Measurements from ENCODE around the gene PNMA1. TPM values are rescaled to one million over a fixed set of nuclear protein-coding genes. Genes with fewer than 3 reads are reported as not detected.

PNMA1 gene
- total RNA-seq, 2 experiments from 2014 or later: 6.0 to 14.5 TPM

DNA sequence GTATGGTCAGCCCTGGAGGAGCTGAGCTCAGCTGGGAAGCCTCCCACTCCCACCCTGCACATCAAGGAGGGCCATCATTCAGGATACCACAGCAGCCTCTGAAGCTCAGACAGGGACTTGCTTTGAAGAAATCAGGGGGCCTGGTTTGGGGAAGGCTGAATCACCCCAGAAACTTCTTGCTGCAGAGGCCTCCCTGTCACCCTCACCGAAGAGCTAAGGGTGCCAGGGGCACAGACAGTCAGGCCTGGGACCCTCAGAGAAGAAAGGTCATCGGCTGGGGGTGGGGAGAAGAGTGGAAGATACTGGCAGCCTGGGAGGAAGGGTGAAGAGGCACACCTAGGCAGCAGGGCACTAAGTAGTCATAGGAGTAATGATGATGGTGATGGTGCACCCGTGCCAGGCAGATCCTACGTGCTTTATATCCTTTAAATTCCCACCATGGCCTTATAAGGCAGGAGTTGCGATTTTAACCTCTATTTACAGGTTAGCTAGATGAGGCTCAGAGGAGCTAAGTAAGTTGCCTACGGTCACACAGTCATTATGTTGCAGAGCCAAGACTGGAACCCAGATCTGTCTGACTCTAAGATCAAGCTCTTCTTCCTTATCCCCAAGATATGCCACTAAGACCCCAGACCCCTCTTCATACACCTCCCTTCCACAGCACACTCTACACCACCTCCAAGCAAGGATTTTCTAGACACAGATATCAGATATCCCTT, 28.5 kb upstream of the PNMA1 start:
- Histone ChIP-seq H3K9me3 (ENCODE audit: low read length) (no peaks in the 10 kb centered on the region), H3K4me2 (ENCODE audit: low read length) (peak overlapping the region; percentile 89), H3K4me3 (ENCODE audit: low read depth, low read length, poor library complexity, severe bottlenecking) (peak overlapping the region; percentile 58), H3K27ac (ENCODE audit: low read depth, low read length, poor library complexity, severe bottlenecking) (peak overlapping the region; percentile 70), H4K20me1 (ENCODE audit: insufficient read depth, low read length) (peaks cover 55% of the 10 kb centered on the region), H3K9me2 (ENCODE audit: insufficient read depth, low read length) (no peaks in the 10 kb centered on the region), H2AFZ (ENCODE audit: low read length) (no peak overlapping the region), H3K79me2 (ENCODE audit: insufficient read depth, low read depth, low read length) (peaks cover 92% of the 10 kb centered on the region), H3K4me1 (ENCODE audit: insufficient read depth, low read length, poor library complexity, severe bottlenecking) (peaks cover 71% of the 10 kb centered on the region), H3K36me3 (ENCODE audit: insufficient read depth, low read length) (peaks cover 51% of the 10 kb centered on the region)
- ChIA-PET CTCF (ENCODE audit: unreplicated experiment) (interaction anchor here (0.5 to 1.6 kb wide), 8 partner anchors 12 to 357 kb away, joined by 3 to 5 read pairs (median 4); no protein-coding TSS in a partner anchor), POLR2A (interaction anchor here (1.1 to 4.0 kb wide), 5 partner anchors 12 to 46 kb away, joined by 3 to 17 read pairs (median 7); a partner anchor contains a TSS)
- DNase-seq (ENCODE audit: low spot score): no peak
- intact Hi-C loops (cut with micrococcal nuclease; ENCODE audit: unreplicated experiment): loop anchor here (1.0 to 5.0 kb wide), 3 partner anchors 12 to 85 kb away; no protein-coding TSS in a partner anchor
- BruUV-seq (replicated peaks): no TSS peak
- TF ChIP-seq, protein P1, sequence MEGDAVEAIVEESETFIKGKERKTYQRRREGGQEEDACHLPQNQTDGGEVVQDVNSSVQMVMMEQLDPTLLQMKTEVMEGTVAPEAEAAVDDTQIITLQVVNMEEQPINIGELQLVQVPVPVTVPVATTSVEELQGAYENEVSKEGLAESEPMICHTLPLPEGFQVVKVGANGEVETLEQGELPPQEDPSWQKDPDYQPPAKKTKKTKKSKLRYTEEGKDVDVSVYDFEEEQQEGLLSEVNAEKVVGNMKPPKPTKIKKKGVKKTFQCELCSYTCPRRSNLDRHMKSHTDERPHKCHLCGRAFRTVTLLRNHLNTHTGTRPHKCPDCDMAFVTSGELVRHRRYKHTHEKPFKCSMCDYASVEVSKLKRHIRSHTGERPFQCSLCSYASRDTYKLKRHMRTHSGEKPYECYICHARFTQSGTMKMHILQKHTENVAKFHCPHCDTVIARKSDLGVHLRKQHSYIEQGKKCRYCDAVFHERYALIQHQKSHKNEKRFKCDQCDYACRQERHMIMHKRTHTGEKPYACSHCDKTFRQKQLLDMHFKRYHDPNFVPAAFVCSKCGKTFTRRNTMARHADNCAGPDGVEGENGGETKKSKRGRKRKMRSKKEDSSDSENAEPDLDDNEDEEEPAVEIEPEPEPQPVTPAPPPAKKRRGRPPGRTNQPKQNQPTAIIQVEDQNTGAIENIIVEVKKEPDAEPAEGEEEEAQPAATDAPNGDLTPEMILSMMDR (conservative IDR thresholded peaks at IDR 0.05; ENCODE audit: low read length): no peak
- no peak for TF ChIP-seq EZH2phosphoT487 (IDR thresholded peaks at IDR 0.05; ENCODE audit: borderline replicate concordance, low read depth, low read length)

DNA sequence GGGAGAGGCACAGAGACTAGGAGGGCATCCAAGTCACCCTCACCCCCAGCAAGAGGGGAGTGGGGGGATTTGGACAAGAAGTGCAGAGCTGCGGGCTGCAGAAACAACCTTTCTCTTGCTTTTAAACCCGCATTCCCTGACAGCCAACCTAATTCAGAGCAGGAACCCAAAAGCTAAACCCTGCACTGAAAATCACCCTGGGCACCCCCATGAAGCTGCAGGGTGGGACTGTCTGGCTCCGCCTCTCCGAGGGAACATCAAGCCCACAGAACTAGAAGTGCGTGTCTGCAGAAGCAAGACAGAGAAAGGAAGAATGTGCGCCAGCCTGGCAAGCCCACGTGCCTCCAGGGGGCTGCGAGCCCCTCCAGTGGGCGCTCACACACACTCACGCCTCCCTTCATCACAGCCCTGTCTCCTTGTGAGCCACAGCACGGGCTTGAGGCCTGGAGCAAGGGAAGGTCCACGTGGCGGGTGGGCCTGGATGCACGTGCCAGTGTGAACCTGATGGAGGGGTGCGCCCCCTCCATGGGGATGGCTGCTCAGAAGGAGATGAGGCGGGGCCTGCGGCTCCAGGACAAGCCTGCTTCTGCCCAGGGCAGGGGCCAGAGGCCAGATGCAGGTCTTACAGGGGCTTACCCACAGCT, 27.8 kb upstream of the PNMA1 start:
- Histone ChIP-seq H3K79me2 (ENCODE audit: insufficient read depth, low read depth, low read length) (peaks cover 85% of the 10 kb centered on the region), H3K9me3 (ENCODE audit: low read length) (no peaks in the 10 kb centered on the region), H2AFZ (ENCODE audit: low read length) (no peak overlapping the region), H3K36me3 (ENCODE audit: insufficient read depth, low read length) (peaks cover 53% of the 10 kb centered on the region), H3K27ac (ENCODE audit: low read depth, low read length, poor library complexity, severe bottlenecking) (peak overlapping the region; percentile 70), H3K4me2 (ENCODE audit: low read length) (peak overlapping the region; percentile 89), H3K4me3 (ENCODE audit: low read depth, low read length, poor library complexity, severe bottlenecking) (peak overlapping the region; percentile 58), H3K4me1 (ENCODE audit: insufficient read depth, low read length, poor library complexity, severe bottlenecking) (peaks cover 64% of the 10 kb centered on the region), H3K9me2 (ENCODE audit: insufficient read depth, low read length) (no peaks in the 10 kb centered on the region), H4K20me1 (ENCODE audit: insufficient read depth, low read length) (peaks cover 51% of the 10 kb centered on the region)
- ChIA-PET CTCF (ENCODE audit: unreplicated experiment) (interaction anchor here (0.6 to 1.6 kb wide), 5 partner anchors 14 to 357 kb away, joined by 3 to 5 read pairs (median 4); no protein-coding TSS in a partner anchor), POLR2A (interaction anchor here (1.2 to 4.0 kb wide), 7 partner anchors 19 to 47 kb away, joined by 3 to 17 read pairs (median 3); no protein-coding TSS in a partner anchor)
- intact Hi-C loops (cut with micrococcal nuclease; ENCODE audit: unreplicated experiment): loop anchor here (2.0 to 5.0 kb wide), 2 partner anchors 29 to 85 kb away; no protein-coding TSS in a partner anchor
- DNase-seq (ENCODE audit: low spot score): peak; percentile 11
- no peak for TF ChIP-seq EZH2phosphoT487 (IDR thresholded peaks at IDR 0.05; ENCODE audit: borderline replicate concordance, low read depth, low read length)
- TF ChIP-seq, protein P1 (conservative IDR thresholded peaks at IDR 0.05; ENCODE audit: low read length): peak; percentile 16; the same call in 1 of the 2 replicates
- BruUV-seq (replicated peaks): no TSS peak
